Nephron progenitor cell (in vitro differentiated cells): ENCODE measurements around the gene AFAP1.

Experiments used
- DNase-seq: peaks from one replicate; pipeline ENCODE4 v3.0.0; 2021
- H3K27ac Mint-ChIP-seq: 2 replicates; pipeline ENCODE4 v1.8.0; 2021; ENCODE audit warnings: mild to moderate bottlenecking, moderate library complexity, mixed read lengths
- H3K27me3 Mint-ChIP-seq: 2 replicates; pipeline ENCODE4 v1.8.0; 2021; ENCODE audit warnings: mild to moderate bottlenecking, low read depth, mixed read lengths; ENCODE audit not compliant: poor library complexity
- H3K36me3 Mint-ChIP-seq: 2 replicates; pipeline ENCODE4 v1.8.0; 2021; ENCODE audit warnings: low read depth, mixed read lengths
- H3K4me1 Mint-ChIP-seq: 2 replicates; pipeline ENCODE4 v1.8.0; 2021; ENCODE audit warnings: mixed read lengths
- H3K4me3 Mint-ChIP-seq: 2 replicates; pipeline ENCODE4 v1.8.0; 2021; ENCODE audit warnings: mild to moderate bottlenecking, moderate library complexity, mixed read lengths
- H3K9me3 Mint-ChIP-seq: 2 replicates; pipeline ENCODE4 v1.8.0; 2021; ENCODE audit warnings: mild to moderate bottlenecking, moderate library complexity, mixed read lengths
- TF ChIP-seq, protein P1 (sequence below): fragments of 200-600 bp; sonication (generic); IDR thresholded peaks from 2 replicates; pipeline ENCODE4 v1.5.0; 2021; ENCODE audit warnings: antibody characterized with exemption

Gene AFAP1

GRCh38 chr4:7823416-7823824, 116.2 kb downstream of the AFAP1 start:
- H3K4me3 Mint-ChIP-seq: peak overlapping the region; percentile 15
- H3K9me3 Mint-ChIP-seq: peaks cover 8% of the 10 kb centered on the region
- TF ChIP-seq, protein P1, sequence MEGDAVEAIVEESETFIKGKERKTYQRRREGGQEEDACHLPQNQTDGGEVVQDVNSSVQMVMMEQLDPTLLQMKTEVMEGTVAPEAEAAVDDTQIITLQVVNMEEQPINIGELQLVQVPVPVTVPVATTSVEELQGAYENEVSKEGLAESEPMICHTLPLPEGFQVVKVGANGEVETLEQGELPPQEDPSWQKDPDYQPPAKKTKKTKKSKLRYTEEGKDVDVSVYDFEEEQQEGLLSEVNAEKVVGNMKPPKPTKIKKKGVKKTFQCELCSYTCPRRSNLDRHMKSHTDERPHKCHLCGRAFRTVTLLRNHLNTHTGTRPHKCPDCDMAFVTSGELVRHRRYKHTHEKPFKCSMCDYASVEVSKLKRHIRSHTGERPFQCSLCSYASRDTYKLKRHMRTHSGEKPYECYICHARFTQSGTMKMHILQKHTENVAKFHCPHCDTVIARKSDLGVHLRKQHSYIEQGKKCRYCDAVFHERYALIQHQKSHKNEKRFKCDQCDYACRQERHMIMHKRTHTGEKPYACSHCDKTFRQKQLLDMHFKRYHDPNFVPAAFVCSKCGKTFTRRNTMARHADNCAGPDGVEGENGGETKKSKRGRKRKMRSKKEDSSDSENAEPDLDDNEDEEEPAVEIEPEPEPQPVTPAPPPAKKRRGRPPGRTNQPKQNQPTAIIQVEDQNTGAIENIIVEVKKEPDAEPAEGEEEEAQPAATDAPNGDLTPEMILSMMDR: no peak
- peaks cover 91% of the 10 kb centered on the region for H3K4me1 Mint-ChIP-seq
- H3K36me3 Mint-ChIP-seq: peaks cover 51% of the 10 kb centered on the region
- peaks cover 3% of the 10 kb centered on the region for H3K27me3 Mint-ChIP-seq
- DNase-seq: no peak
- peak overlapping the region; percentile 50 for H3K27ac Mint-ChIP-seq

GRCh38 chr4:7822877-7823276, 116.8 kb downstream of the AFAP1 start:
- peak overlapping the region; percentile 50 for H3K27ac Mint-ChIP-seq
- peaks cover 8% of the 10 kb centered on the region for H3K9me3 Mint-ChIP-seq
- no peak for DNase-seq
- peaks cover 91% of the 10 kb centered on the region for H3K4me1 Mint-ChIP-seq
- TF ChIP-seq, protein P1: no peak
- peaks cover 50% of the 10 kb centered on the region for H3K36me3 Mint-ChIP-seq
- H3K27me3 Mint-ChIP-seq: peaks cover 3% of the 10 kb centered on the region
- H3K4me3 Mint-ChIP-seq: no peak overlapping the region

- no peak overlapping the region for H3K4me3 Mint-ChIP-seq
- H3K4me1 Mint-ChIP-seq: peaks cover 83% of the 10 kb centered on the region
- H3K36me3 Mint-ChIP-seq: peaks cover 50% of the 10 kb centered on the region
- H3K9me3 Mint-ChIP-seq: peaks cover 8% of the 10 kb centered on the region
- no peaks in the 10 kb centered on the region for H3K27me3 Mint-ChIP-seq
- TF ChIP-seq, protein P1: no peak
- no peak for DNase-seq
- no peak overlapping the region for H3K27ac Mint-ChIP-seq
Measured at GRCh38 chr4:7822137-7822505, 117.5 kb downstream of the AFAP1 start.

- H3K36me3 Mint-ChIP-seq: peaks cover 50% of the 10 kb centered on the region
- H3K27ac Mint-ChIP-seq: no peak overlapping the region
- H3K4me3 Mint-ChIP-seq: no peak overlapping the region
- H3K27me3 Mint-ChIP-seq: no peaks in the 10 kb centered on the region
- H3K4me1 Mint-ChIP-seq: peaks cover 77% of the 10 kb centered on the region
- DNase-seq: no peak
- peaks cover 2% of the 10 kb centered on the region for H3K9me3 Mint-ChIP-seq
- TF ChIP-seq, protein P1: no peak
Measured at GRCh38 chr4:7821245-7822136, 118.2 kb downstream of the AFAP1 start.

DNA sequence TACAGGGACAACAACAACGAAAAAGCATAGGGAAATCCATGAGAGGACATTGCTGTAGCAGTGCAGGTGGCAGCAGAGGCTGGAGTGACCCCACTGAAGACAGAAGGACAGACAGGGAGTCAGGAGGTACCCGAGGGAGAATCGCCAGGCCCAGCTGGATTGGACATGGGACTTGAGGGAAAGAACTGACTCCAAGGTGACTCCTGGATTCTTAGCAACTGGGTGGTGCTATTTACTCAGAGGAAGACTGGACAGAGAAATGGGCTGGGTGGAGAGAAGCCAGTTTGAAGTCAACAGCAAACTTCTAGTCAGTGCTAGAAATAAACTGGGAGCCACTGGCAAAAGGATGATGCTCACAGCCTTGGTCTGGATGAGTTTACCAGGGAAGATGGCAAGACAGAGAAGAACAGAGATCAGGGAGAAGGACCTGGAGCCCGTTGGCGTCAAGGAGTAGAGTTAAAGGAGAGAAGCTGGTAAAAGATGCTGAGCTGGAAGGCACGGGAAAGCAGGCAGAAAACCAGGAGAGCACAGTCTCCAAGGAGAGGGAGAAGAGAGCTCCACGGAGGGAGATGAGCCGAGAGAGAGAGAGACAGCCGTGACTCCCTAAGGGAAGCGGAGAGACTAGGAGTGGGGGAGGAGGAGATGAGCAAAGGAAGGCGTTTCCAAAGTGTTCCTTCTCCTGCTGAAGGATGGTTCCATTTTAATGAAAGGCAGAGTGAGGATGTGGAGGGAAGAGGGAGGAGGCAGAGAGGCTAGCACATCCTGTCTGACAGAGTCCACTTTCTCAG, 119.4 kb downstream of the AFAP1 start:
- no peak overlapping the region for H3K27ac Mint-ChIP-seq
- H3K4me1 Mint-ChIP-seq: peaks cover 64% of the 10 kb centered on the region
- H3K4me3 Mint-ChIP-seq: no peak overlapping the region
- H3K27me3 Mint-ChIP-seq: no peaks in the 10 kb centered on the region
- peaks cover 50% of the 10 kb centered on the region for H3K36me3 Mint-ChIP-seq
- DNase-seq: no peak
- H3K9me3 Mint-ChIP-seq: no peaks in the 10 kb centered on the region
- TF ChIP-seq, protein P1: no peak
